Chondrocyte (in vitro differentiated cells): Measurements from ENCODE around the gene ARHGAP24. TPM values are rescaled to one million over a fixed set of nuclear protein-coding genes. Genes with fewer than 3 reads are reported as not detected.
A peak's percentile ranks its signal among the peaks of the same experiment; 100 is the strongest.

Experiments used
- DNase-seq: peaks from one replicate; pipeline ENCODE4 v3.0.0; 2021; ENCODE audit warnings: mixed read lengths, low spot score
- H3K27ac Mint-ChIP-seq: one replicate; pipeline ENCODE4 v1.8.0; 2021; ENCODE audit warnings: mild to moderate bottlenecking, moderate library complexity, mixed read lengths; ENCODE audit not compliant: unreplicated experiment
- H3K27me3 Mint-ChIP-seq: 2 replicates; pipeline ENCODE4 v1.8.0; 2021; ENCODE audit warnings: low read depth, mixed read lengths
- H3K36me3 Mint-ChIP-seq: 2 replicates; pipeline ENCODE4 v1.8.0; 2021; ENCODE audit warnings: low read depth, mixed read lengths
- H3K4me1 Mint-ChIP-seq: 2 replicates; pipeline ENCODE4 v1.8.0; 2021; ENCODE audit warnings: low read depth, mild to moderate bottlenecking, mixed read lengths
- H3K4me3 Mint-ChIP-seq: one replicate; pipeline ENCODE4 v1.8.0; 2021; ENCODE audit warnings: mild to moderate bottlenecking, moderate library complexity, mixed read lengths; ENCODE audit not compliant: unreplicated experiment
- H3K9me3 Mint-ChIP-seq: 2 replicates; pipeline ENCODE4 v1.8.0; 2021; ENCODE audit warnings: low read depth, mixed read lengths
- CTCF ChIP-seq: fragments of 200-600 bp; sonication (generic); IDR thresholded peaks from 2 replicates; pipeline ENCODE4 v1.5.0; 2021; ENCODE audit warnings: antibody characterized with exemption, mild to moderate bottlenecking, moderate library complexity
- total RNA-seq: library from RNA; stranded (reverse); gene quantifications from 3 replicates; pipeline ENCODE4 v1.2.1, GENCODE V29; 2021

Gene ARHGAP24
- total RNA-seq, 1 donor from 2014 or later, result 22.0 TPM

- Mint-ChIP-seq H3K27ac (peak overlapping the region; percentile 78), H3K27me3 (no peaks in the 10 kb centered on the region), H3K9me3 (no peaks in the 10 kb centered on the region), H3K36me3 (no peaks in the 10 kb centered on the region), H3K4me1 (peaks cover 81% of the 10 kb centered on the region), H3K4me3 (no peak overlapping the region)
- TF ChIP-seq CTCF, result peak; percentile 74
- DNase-seq, result no peak
Observed at GRCh38 chr4:85826060-85826678, 351.2 kb downstream of the ARHGAP24 start.

DNA sequence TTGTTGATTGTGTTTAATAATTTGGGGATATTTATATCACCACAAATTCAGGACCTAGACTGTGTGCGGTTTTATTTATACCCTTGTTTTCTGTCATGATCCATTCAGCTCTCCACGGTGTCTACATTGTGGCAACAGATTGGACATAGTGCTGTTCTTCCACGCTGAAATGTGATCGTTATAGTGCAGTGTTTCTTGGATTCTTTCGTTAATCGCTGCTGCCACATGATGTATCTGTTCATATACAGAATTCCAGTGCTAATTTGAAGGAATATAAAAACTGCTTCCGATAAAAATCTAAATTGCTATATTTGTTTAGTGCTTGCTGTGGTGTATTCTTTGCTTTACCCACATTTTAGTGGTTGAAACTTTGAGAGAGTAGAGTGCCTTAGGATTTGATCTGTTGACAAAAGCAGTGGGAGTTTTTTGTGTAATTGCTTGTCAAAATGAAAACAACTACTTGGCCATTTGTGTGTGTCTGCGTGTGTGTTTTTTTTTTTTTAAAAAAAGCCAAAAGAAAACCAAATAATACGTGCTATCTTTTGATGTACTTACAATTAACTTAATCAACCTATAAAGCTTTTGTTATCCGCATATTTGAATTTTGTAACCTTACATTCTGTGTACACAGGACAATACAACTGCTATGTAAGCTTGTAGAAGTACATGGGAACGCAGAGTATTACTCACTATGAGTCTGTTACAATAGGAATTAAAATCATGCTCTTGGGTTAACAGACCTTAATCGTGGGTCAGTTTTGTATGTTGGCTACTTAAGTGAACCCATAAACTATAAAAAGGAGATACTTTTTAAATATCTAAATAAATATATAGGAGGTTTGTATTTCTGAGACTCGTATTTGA is 353.3 kb downstream of the ARHGAP24 start:
- no peaks in the 10 kb centered on the region for H3K9me3 Mint-ChIP-seq
- peaks cover 75% of the 10 kb centered on the region for H3K4me1 Mint-ChIP-seq
- H3K36me3 Mint-ChIP-seq, result no peaks in the 10 kb centered on the region
- peak overlapping the region; percentile 69 for H3K4me3 Mint-ChIP-seq
- TF ChIP-seq CTCF, result no peak
- H3K27me3 Mint-ChIP-seq, result no peaks in the 10 kb centered on the region
- H3K27ac Mint-ChIP-seq, result peak overlapping the region; percentile 98
- no peak for DNase-seq

DNA sequence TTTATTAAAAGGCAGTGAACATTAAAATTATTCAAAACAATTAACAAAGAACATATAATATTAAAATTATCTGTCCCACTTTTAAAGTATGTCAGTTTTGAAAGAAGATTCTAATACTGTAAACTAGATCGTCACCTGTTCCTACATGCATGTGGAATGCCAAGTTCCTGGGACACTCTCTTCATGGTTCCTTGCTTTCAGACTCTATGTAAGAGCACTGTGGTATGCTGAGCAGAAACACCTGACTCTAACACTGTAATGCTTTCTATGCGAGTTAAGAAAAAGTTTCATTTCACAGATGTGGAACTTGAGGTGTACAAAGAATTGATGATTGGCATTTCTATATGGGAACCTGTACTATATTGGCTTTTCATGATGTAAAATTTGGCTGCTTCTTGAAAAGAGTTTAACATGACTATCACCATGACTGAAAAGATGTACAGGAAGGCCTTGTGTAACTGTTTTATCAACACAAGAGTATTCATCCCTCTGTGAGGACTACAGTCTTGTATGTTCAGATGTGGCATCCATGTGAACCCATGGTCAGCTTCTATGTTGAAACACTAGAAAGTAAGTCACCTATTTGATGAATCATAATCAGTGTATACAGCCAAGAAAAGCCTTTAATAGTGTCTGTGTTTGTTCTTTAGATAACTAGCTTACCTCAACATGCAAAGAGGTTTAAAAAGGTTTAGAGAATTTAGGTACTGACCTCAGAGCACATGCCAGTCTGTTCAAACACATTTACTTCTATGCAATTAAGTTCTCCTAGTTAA is 354.5 kb downstream of the ARHGAP24 start:
- no peak overlapping the region for H3K27ac Mint-ChIP-seq
- no peaks in the 10 kb centered on the region for H3K36me3 Mint-ChIP-seq
- no peak for TF ChIP-seq CTCF
- no peaks in the 10 kb centered on the region for H3K27me3 Mint-ChIP-seq
- no peaks in the 10 kb centered on the region for H3K9me3 Mint-ChIP-seq
- H3K4me3 Mint-ChIP-seq, result no peak overlapping the region
- H3K4me1 Mint-ChIP-seq, result peaks cover 73% of the 10 kb centered on the region
- no peak for DNase-seq

- Mint-ChIP-seq H3K4me1 (peaks cover 68% of the 10 kb centered on the region), H3K27me3 (no peaks in the 10 kb centered on the region), H3K27ac (peak overlapping the region; percentile 55), H3K4me3 (no peak overlapping the region), H3K9me3 (no peaks in the 10 kb centered on the region), H3K36me3 (no peaks in the 10 kb centered on the region)
- TF ChIP-seq CTCF, result no peak
- DNase-seq, result no peak
Observed at GRCh38 chr4:85831647-85832046, 356.7 kb downstream of the ARHGAP24 start.

DNA sequence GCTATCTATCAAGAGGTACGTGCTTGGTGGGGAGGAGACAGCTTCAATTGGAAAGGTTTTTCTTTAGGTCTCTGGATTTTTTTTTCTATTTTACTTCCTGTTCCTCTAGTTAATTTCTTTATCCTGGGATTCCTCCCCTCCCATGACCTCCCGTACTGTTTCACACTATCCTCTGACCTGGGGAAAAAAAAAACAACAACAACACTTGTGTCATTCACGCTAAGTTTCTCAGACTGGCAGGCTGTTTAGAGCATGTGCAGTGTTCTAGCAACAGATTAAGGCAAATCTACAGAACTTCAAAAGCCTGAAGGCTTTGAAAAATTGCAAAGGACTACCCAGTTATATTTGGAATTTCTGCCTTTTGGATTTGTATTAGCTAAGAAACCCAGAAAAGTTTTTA is 358.4 kb downstream of the ARHGAP24 start:
- Mint-ChIP-seq H3K9me3 (no peaks in the 10 kb centered on the region), H3K36me3 (no peaks in the 10 kb centered on the region), H3K4me1 (peaks cover 66% of the 10 kb centered on the region), H3K27ac (peak overlapping the region; percentile 37), H3K4me3 (no peak overlapping the region), H3K27me3 (no peaks in the 10 kb centered on the region)
- no peak for TF ChIP-seq CTCF
- DNase-seq, result no peak
